DMS114 treated with DMSO at 0.1 percent for 48 hours (cell line): ENCODE measurements around the gene TMEM223.
"Not testable (repeated sequence)": the region's sequence is repeated elsewhere in the genome, so short reads cannot be mapped to it uniquely, and the experiment has no call there.

Source experiments
- DNase-seq: peaks from one replicate; lab custom pipeline; 2025; ENCODE audit not compliant: unreplicated experiment; lab: John Stamatoyannopoulos, UW

The TMEM223 gene

GRCh38 chr11:62755086-62755615, 36.7 kb downstream of the TMEM223 start:
- DNase-seq = no peak

GRCh38 chr11:62753736-62754603, 37.8 kb downstream of the TMEM223 start, which contains the start of gene ZBTB3:
Gene ZBTB3, minus strand, starts transcription at chr11:62754160. Its CDS starts 496 bp downstream, at chr11:62753664.
- peak; percentile 99 for DNase-seq

DNA sequence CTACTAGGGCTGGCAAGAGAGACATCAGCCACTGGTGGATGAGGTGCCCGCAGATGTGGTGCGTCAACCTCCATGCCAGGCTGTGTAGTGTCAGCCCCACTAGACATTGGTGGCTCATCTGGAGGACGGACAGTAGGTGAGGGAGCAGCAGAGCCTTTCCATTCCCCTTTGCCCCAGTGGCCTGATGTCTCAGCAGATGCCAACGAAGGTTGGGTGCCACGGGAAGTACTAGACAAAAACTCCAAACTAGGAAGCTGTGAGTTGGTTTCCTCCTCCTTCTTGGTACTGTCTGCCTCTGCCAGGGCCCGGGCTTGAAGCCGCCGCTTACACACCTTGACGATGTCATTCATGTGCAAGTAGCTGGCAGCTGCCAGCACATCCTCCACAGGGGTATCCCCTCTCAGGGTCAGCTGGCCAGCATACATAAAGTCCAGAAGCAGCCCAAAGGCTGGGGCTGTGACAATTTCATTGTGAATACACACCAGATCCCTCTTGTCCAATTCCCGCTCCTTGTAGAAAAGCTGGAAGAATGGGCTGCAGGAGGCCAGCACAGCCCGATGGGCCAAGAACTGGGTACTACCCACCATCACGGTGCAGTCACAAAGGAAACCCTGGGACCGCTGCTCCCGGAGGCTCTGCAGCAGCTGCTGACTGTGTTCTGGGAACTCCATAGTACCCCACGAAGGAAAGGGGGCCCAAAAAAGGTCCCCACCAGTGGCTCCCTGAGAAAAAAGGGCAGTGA, 38.6 kb downstream of the TMEM223 start:
- no peak for DNase-seq

DNA sequence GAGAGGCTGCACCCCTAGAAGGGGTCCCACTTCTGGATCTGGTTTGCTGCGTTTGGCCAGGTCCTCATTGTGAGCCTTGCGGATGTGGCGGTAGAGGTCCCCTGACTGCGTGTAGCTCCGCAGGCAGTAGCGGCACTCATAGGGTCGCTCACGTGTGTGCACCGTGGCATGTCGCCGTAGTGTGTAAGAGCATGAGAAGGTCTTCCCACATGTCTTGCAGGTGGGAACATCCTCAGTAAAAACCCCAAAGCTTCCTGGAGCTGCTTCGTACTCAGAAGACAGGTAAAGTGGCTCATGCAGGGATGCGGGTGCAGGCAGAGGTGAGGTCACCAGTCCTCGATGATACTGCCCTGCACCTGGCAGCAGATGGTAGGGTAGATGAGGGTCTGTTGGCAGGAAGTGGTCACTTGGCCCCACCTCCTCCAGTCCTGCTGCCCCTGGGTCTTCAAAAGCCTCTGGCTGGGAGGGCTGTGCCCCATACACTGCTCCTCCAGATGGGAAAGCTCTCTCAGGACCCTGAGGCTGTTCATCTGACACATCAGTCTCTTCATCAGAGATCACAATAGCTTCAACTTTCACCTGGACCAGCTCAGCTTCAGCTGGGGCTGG, 39.5 kb downstream of the TMEM223 start:
- no peak for DNase-seq

DNA sequence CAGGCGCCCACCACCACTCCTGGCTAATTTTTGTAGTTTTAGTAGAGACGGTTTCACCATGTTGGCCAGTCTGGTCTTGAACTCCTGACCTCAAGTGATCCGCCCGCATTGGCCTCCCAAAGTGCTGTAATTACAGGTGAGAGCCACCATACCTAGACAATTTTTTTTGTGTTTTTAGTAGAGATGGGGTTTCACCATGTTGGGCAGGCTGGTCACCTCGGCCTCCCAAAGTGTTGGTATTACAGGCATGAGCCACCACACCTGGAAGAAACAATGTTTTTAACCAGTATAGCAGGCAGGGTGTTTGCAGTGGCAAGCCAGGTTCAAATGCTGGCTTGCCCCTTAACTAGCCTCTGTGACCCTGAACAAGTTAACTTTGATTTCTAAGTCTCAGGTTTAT, 41.9 kb downstream of the TMEM223 start:
- DNase-seq = not testable (repeated sequence)

GRCh38 chr11:62747475-62748160, 44.2 kb downstream of the TMEM223 start:
- DNase-seq = no peak
